CD14-positive monocyte (primary cell): Measurements from ENCODE around the gene APP. TPM values are rescaled to one million over a fixed set of nuclear protein-coding genes. Genes with fewer than 3 reads are reported as not detected.

Source experiments
- DNase-seq, 3 donors: peaks; one replicate each; pipeline ENCODE4 v3.0.0-alpha.2; 2011 to 2022
- H2AFZ ChIP-seq: 2 replicates; pipeline ENCODE4 v1.6.0; 2012; ENCODE audit warnings: mild to moderate bottlenecking, low read depth, low read length, inconsistent platforms; ENCODE audit not compliant: insufficient read depth, poor library complexity, severe bottlenecking
- H3K27ac ChIP-seq, 2 donors: 1 replicate in 1 of 2; 2 replicates in 1 of 2; pipeline ENCODE4 v1.5.1; 2012 to 2013; ENCODE audit warnings: low read length in 2 of 2, control low read depth in 1 of 2, inconsistent platforms in 1 of 2, low read depth in 1 of 2, mild to moderate bottlenecking in 1 of 2
- H3K27me3 ChIP-seq, 2 donors: one replicate each; pipeline versions ENCODE4 v1.6.0 to v1.6.1; 2011 to 2013; ENCODE audit warnings: low read length in 2 of 2; ENCODE audit not compliant: control insufficient read depth in 2 of 2, insufficient read depth in 2 of 2
- H3K36me3 ChIP-seq, 2 donors: replicated peaks in 1 of 2; 1 replicate in 1 of 2; 2 replicates in 1 of 2; pipeline versions ENCODE4 v1.5.1 to v1.6.1; 2012 to 2013; ENCODE audit warnings: low read length in 2 of 2, control low read depth in 1 of 2, inconsistent platforms in 1 of 2, mild to moderate bottlenecking in 1 of 2; ENCODE audit not compliant: insufficient read depth in 2 of 2, control insufficient read depth in 1 of 2
- H3K4me1 ChIP-seq, 2 donors: 1 replicate in 1 of 2; 2 replicates in 1 of 2; pipeline versions ENCODE4 v1.5.1 to v1.6.1; 2012 to 2013; ENCODE audit warnings: low read length in 2 of 2, control low read depth in 1 of 2, inconsistent platforms in 1 of 2, mild to moderate bottlenecking in 1 of 2, moderate library complexity in 1 of 2; ENCODE audit not compliant: insufficient read depth in 2 of 2, control insufficient read depth in 1 of 2
- H3K4me2 ChIP-seq: replicated peaks from 2 replicates; pipeline ENCODE3; 2012; ENCODE audit warnings: low read length, moderate library complexity, mild to moderate bottlenecking; ENCODE audit not compliant: poor library complexity, severe bottlenecking; ENCODE audit errors: extremely low read depth
- H3K4me3 ChIP-seq, 3 experiments: fragments of 200-600 bp in 1 of 3; sonication (generic) in 1 of 3; replicated peaks in 1 of 3; 1 replicate in 2 of 3; 2 replicates in 1 of 3; pipeline ENCODE4 v1.5.1; 2011 to 2013; ENCODE audit warnings: low read length in 3 of 3, mild to moderate bottlenecking in 3 of 3, control low read depth in 2 of 3, low read depth in 2 of 3, inconsistent platforms in 1 of 3, moderate library complexity in 1 of 3
- H3K79me2 ChIP-seq: 2 replicates; pipeline ENCODE4 v1.6.0; 2012; ENCODE audit warnings: mild to moderate bottlenecking, control low read depth, inconsistent platforms, low read length, moderate library complexity; ENCODE audit not compliant: insufficient read depth
- H3K9ac ChIP-seq: 2 replicates; pipeline ENCODE4 v1.6.0; 2017; ENCODE audit warnings: low read length, mild to moderate bottlenecking; ENCODE audit not compliant: insufficient read depth, poor library complexity, severe bottlenecking
- H3K9me3 ChIP-seq, 2 donors: replicated peaks in 1 of 2; 1 replicate in 1 of 2; 2 replicates in 1 of 2; pipeline versions ENCODE4 v1.5.1 to v1.6.1; 2012 to 2013; ENCODE audit warnings: low read length in 2 of 2, control low read depth in 1 of 2; ENCODE audit not compliant: control insufficient read depth in 1 of 2, insufficient read depth in 1 of 2
- H4K20me1 ChIP-seq: 2 replicates; pipeline ENCODE4 v1.6.0; 2012; ENCODE audit warnings: mild to moderate bottlenecking, low read length, control low read depth, moderate library complexity; ENCODE audit not compliant: insufficient read depth
- H3K27ac Mint-ChIP-seq, 7 donors: one replicate each; pipeline ENCODE4 v1.8.0; 2020; ENCODE audit warnings: mild to moderate bottlenecking in 7 of 7, mixed read lengths in 7 of 7, moderate library complexity in 6 of 7, inconsistent platforms in 2 of 7
- H3K27me3 Mint-ChIP-seq, 3 donors: one replicate each; pipeline ENCODE4 v1.8.0; 2021 to 2022; ENCODE audit warnings: low read depth in 3 of 3, mild to moderate bottlenecking in 3 of 3, mixed read lengths in 3 of 3, moderate library complexity in 3 of 3, inconsistent platforms in 1 of 3
- H3K36me3 Mint-ChIP-seq, 2 donors: one replicate each; pipeline ENCODE4 v1.8.0; 2020; ENCODE audit warnings: mixed read lengths in 2 of 2, inconsistent platforms in 1 of 2, mild to moderate bottlenecking in 1 of 2
- H3K4me1 Mint-ChIP-seq: one replicate; pipeline ENCODE4 v1.8.0; 2020; ENCODE audit warnings: mild to moderate bottlenecking, mixed read lengths
- H3K4me3 Mint-ChIP-seq, 2 donors: one replicate each; pipeline ENCODE4 v1.8.0; 2020; ENCODE audit warnings: mild to moderate bottlenecking in 2 of 2, mixed read lengths in 2 of 2, moderate library complexity in 1 of 2
- H3K9me3 Mint-ChIP-seq, 7 donors: one replicate each; pipeline ENCODE4 v1.8.0; 2020 to 2022; ENCODE audit warnings: mixed read lengths in 7 of 7, mild to moderate bottlenecking in 6 of 7, moderate library complexity in 6 of 7, inconsistent platforms in 2 of 7
- CTCF ChIP-seq: fragments of 200-600 bp; IDR thresholded peaks from one replicate; pipeline ENCODE4 v1.8.0; 2022; ENCODE audit warnings: antibody characterized with exemption, mild to moderate bottlenecking
- WGBS: methylation state at CpG from one replicate; pipeline ENCODE4 v1.1.5; 2013; ENCODE audit warnings: missing lambda C conversion rate; ENCODE audit not compliant: insufficient coverage; 5-methylcytosine and 5-hydroxymethylcytosine counted together
- intact Hi-C, 2 donors: fragments of 100-400 bp; cut with micrococcal nuclease; formaldehyde crosslinking; loops; one replicate each; pipeline versions ENCODE4 v1.15.0 to v1.15.1; 2023
- polyA plus RNA-seq, 3 donors: library from polyadenylated mRNA; depleted of rRNA in 1 of 3; unstranded in 2 of 3; stranded (reverse) in 1 of 3; fragments of 300-500 nt in 2 of 3; fragments of >200 nt in 1 of 3; fragmentation: Illumina TruSeq in 2 of 3; gene quantifications; 1 replicate in 2 of 3; 2 replicates in 1 of 3; pipeline ENCODE4 v1.2.3, GENCODE V29; 2012 to 2021

APP gene
- polyA plus RNA-seq, 3 donors = 28.0 to 118 (median 35.1) TPM

- Mint-ChIP-seq H3K27me3 (peaks cover 0 to 1% (median 0%) of the 10 kb centered on the region in 3 donors), H3K36me3 (no peaks in the 10 kb centered on the region), H3K4me1 (no peaks in the 10 kb centered on the region), H3K9me3 (peaks cover 0 to 9% (median 2%) of the 10 kb centered on the region in 7 donors), H3K4me3 (no peak overlapping the region), H3K27ac (no peak overlapping the region)
- no peaks in the 10 kb centered on the region for H3K27me3 ChIP-seq
- no peak for TF ChIP-seq CTCF
- H3K4me3 ChIP-seq = no peak overlapping the region
- intact Hi-C loops = no loop called here
- H3K36me3 ChIP-seq = no peaks in the 10 kb centered on the region
- no peaks in the 10 kb centered on the region for H3K9me3 ChIP-seq
- no peaks in the 10 kb centered on the region for H3K4me1 ChIP-seq
- H3K9ac ChIP-seq = no peak overlapping the region
- no peak overlapping the region for H2AFZ ChIP-seq
- no peaks in the 10 kb centered on the region for H3K79me2 ChIP-seq
- H3K4me2 ChIP-seq = no peak overlapping the region
- 65% methylated on average over 2 of the region's 3 CpGs for WGBS
- DNase-seq = no peak
- H4K20me1 ChIP-seq = no peaks in the 10 kb centered on the region
- no peak overlapping the region for H3K27ac ChIP-seq
Measured at GRCh38 chr21:26210614-26211013, 40.0 kb upstream of the APP start.

- Mint-ChIP-seq H3K4me3 (no peak overlapping the region), H3K9me3 (peaks cover 0 to 10% (median 5%) of the 10 kb centered on the region in 7 donors), H3K27me3 (peaks cover 0 to 5% (median 4%) of the 10 kb centered on the region in 3 donors), H3K4me1 (no peaks in the 10 kb centered on the region), H3K36me3 (no peaks in the 10 kb centered on the region), H3K27ac (no peak overlapping the region)
- intact Hi-C loops = no loop called here
- no peak overlapping the region for H3K4me3 ChIP-seq
- no peak overlapping the region for H3K4me2 ChIP-seq
- H3K79me2 ChIP-seq = no peaks in the 10 kb centered on the region
- H3K27me3 ChIP-seq = no peaks in the 10 kb centered on the region
- no peaks in the 10 kb centered on the region for H3K36me3 ChIP-seq
- no peaks in the 10 kb centered on the region for H3K4me1 ChIP-seq
- TF ChIP-seq CTCF = no peak
- H2AFZ ChIP-seq = no peak overlapping the region
- DNase-seq = no peak
- H3K9ac ChIP-seq = no peak overlapping the region
- no peak overlapping the region for H3K27ac ChIP-seq
- H4K20me1 ChIP-seq = no peaks in the 10 kb centered on the region
- 90% methylated on average over 2 of the region's 3 CpGs for WGBS
- no peaks in the 10 kb centered on the region for H3K9me3 ChIP-seq
Measured at GRCh38 chr21:26207021-26207420, 36.5 kb upstream of the APP start.
